ENCODE results near the gene PRM2. TPM values are rescaled to one million over a fixed set of nuclear protein-coding genes. Genes with fewer than 3 reads are reported as not detected.

The PRM2 gene
- total RNA-seq, 1 donor from 2014 or later = not detected

GRCh38 chr16:11263737-11264136 lies 12.5 kb downstream of the PRM2 start:
- H3K27ac ChIP-seq = no peak overlapping the region
- no peaks in the 10 kb centered on the region for H3K9me3 ChIP-seq
- H3K27me3 ChIP-seq = no peaks in the 10 kb centered on the region
- intact Hi-C loops (cut with DNase I) = no loop called here
- TF ChIP-seq, protein P1, sequence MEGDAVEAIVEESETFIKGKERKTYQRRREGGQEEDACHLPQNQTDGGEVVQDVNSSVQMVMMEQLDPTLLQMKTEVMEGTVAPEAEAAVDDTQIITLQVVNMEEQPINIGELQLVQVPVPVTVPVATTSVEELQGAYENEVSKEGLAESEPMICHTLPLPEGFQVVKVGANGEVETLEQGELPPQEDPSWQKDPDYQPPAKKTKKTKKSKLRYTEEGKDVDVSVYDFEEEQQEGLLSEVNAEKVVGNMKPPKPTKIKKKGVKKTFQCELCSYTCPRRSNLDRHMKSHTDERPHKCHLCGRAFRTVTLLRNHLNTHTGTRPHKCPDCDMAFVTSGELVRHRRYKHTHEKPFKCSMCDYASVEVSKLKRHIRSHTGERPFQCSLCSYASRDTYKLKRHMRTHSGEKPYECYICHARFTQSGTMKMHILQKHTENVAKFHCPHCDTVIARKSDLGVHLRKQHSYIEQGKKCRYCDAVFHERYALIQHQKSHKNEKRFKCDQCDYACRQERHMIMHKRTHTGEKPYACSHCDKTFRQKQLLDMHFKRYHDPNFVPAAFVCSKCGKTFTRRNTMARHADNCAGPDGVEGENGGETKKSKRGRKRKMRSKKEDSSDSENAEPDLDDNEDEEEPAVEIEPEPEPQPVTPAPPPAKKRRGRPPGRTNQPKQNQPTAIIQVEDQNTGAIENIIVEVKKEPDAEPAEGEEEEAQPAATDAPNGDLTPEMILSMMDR (IDR thresholded peaks at IDR 0.05) = no peak
- no peak for DNase-seq (ENCODE audit: low spot score in 2 of 2)
- no peaks in the 10 kb centered on the region for H3K36me3 ChIP-seq
- H3K4me3 ChIP-seq = no peak overlapping the region
- H3K4me1 ChIP-seq = peaks cover 0 to 7% of the 10 kb centered on the region in 2 donors

- Histone ChIP-seq H3K27me3 (no peaks in the 10 kb centered on the region), H3K9me3 (no peaks in the 10 kb centered on the region), H3K36me3 (no peaks in the 10 kb centered on the region), H3K27ac (no peak overlapping the region), H3K4me1 (peaks cover 3 to 10% of the 10 kb centered on the region in 2 donors), H3K4me3 (no peak overlapping the region)
- intact Hi-C loops (cut with DNase I) = no loop called here
- TF ChIP-seq, protein P1 (IDR thresholded peaks at IDR 0.05) = no peak
- DNase-seq (ENCODE audit: low spot score in 2 of 2) = no peak
These were observed 13.4 kb downstream of the PRM2 start for GRCh38 chr16:11262915-11263314.

DNA sequence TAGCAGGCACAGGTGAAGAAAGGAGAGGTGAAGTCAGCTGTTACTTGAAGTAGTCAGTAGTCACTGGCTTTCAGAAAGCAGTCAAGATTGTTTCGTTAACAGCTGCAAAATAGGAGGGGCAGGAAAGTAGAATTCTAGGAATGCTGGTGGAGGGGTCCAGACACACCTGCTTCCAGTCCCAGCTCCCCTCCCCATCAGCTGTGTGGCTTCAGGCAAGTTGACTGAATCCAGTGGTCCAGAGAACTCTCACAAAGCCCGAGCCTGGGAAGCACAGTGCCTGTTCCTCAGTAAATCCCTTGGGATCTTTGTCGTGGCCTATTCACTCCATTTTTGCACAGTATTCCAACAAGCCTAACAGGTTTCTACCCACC lies 15.7 kb downstream of the PRM2 start:
- no peak for DNase-seq (ENCODE audit: low spot score in 2 of 2)
- no peaks in the 10 kb centered on the region for H3K36me3 ChIP-seq
- TF ChIP-seq, protein P1 (IDR thresholded peaks at IDR 0.05) = no peak
- no peaks in the 10 kb centered on the region for H3K9me3 ChIP-seq
- H3K27me3 ChIP-seq = no peaks in the 10 kb centered on the region
- intact Hi-C loops (cut with DNase I) = no loop called here
- H3K27ac ChIP-seq = no peak overlapping the region
- no peak overlapping the region for H3K4me3 ChIP-seq
- H3K4me1 ChIP-seq = peaks cover 3 to 16% of the 10 kb centered on the region in 2 donors

DNA sequence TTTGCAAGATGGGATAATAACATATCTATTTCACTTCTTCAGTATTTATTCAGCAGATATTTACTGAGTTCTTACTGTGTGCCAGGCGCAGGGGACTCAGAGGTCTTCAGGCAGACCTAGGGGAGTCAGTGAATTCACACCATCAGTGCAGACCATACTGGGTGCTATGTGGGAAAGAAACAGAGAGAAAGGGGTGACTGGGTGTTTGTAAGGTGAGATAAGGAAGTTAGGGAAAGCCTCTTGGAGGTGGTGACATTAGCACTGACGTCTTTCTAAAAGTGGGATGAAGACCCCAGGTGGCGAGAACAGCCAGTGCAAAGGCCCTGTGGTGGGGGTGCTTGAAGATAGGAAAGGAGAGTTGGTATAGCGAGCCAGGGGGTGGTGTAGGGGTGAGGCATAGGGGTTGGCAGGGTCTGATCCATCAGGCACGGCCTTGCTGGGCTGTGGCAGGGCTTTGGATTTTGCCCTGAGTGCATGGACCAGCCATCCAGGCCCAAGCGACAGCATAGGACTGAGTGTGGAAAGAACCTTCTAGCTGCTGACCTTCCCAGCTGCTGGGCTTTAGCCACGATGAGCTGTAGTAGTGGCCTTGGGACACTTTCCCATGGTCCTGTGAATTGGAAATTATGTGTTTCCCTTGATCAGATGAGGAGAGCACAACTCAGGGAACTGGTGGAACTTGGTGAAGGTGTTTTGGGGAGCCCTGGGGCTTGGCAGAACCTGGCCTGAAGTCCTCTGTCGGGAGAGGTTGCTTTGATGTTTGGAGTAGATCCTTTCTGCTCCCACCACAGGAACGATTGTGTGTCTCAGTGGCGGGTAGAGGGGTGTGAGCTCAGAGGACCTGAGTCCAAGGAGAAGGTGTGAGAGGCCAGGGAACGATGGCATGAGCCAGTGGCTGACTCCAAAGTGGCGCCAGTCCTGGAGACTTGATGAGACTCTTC lies 16.4 kb downstream of the PRM2 start:
- Histone ChIP-seq H3K4me3 (peak overlapping the region in 1 of 2 donors; percentile 53), H3K27me3 (no peaks in the 10 kb centered on the region), H3K36me3 (no peaks in the 10 kb centered on the region), H3K9me3 (no peaks in the 10 kb centered on the region), H3K27ac (peak overlapping the region; percentile 70 to 78), H3K4me1 (peaks cover 6 to 16% of the 10 kb centered on the region in 2 donors)
- intact Hi-C loops (cut with DNase I) = loop anchor here (5.0 to 10.0 kb wide), 4 partner anchors 125 to 523 kb away; partner anchors contain the start of gene SNN
- TF ChIP-seq, protein P1 (IDR thresholded peaks at IDR 0.05) = no peak
- no peak for DNase-seq (ENCODE audit: low spot score in 2 of 2)

GRCh38 chr16:11258553-11259492 lies 17.5 kb downstream of the PRM2 start:
- DNase-seq (ENCODE audit: low spot score in 2 of 2) = peak in 1 of 2 donors; percentile 83
- peak overlapping the region; percentile 12 to 53 for H3K4me3 ChIP-seq

More at GRCh38 chr16:11258553-11259492, 17.5 kb downstream of the PRM2 start:
- TF ChIP-seq, protein P1 (IDR thresholded peaks at IDR 0.05) = no peak
- Histone ChIP-seq H3K27ac (peak overlapping the region; percentile 70 to 78), H3K36me3 (no peaks in the 10 kb centered on the region), H3K9me3 (no peaks in the 10 kb centered on the region), H3K27me3 (no peaks in the 10 kb centered on the region), H3K4me1 (peaks cover 10 to 25% of the 10 kb centered on the region in 2 donors)
- intact Hi-C loops (cut with DNase I) = loop anchor here (5.0 to 10.0 kb wide), 4 partner anchors 124 to 522 kb away; partner anchors contain the start of gene SNN

Data from ascending aorta (tissue), 2 donors.